ENCODE results near the gene GNG12. TPM values are rescaled to one million over a fixed set of nuclear protein-coding genes. Genes with fewer than 3 reads are reported as not detected.

GNG12 gene
- total and polyA plus RNA-seq, 2 experiments from 2014 or later = 25.4 to 33.9 TPM

- Histone ChIP-seq H3K27ac (no peak overlapping the region), H3K27me3 (no peaks in the 10 kb centered on the region), H3K9me3 (ENCODE audit: low read depth) (no peaks in the 10 kb centered on the region), H3K4me3 (no peak overlapping the region), H3K36me3 (no peaks in the 10 kb centered on the region), H3K4me1 (ENCODE audit: low read depth) (peaks cover 46% of the 10 kb centered on the region)
- peak in 1 of 2 donors; percentile 38 for DNase-seq (ENCODE audit: low read depth in 1 of 2, low spot score in 1 of 2)
- TF ChIP-seq CTCF (IDR thresholded peaks at IDR 0.05; ENCODE audit: low read depth, low read length) = no peak
These were observed 17.8 kb downstream of the GNG12 start for GRCh38 chr1:67815303-67816094.

GRCh38 chr1:67814121-67814772 is 19.0 kb downstream of the GNG12 start:
- Histone ChIP-seq H3K36me3 (no peaks in the 10 kb centered on the region), H3K27ac (peak overlapping the region; percentile 64), H3K4me3 (no peak overlapping the region), H3K9me3 (ENCODE audit: low read depth) (no peaks in the 10 kb centered on the region), H3K27me3 (no peaks in the 10 kb centered on the region), H3K4me1 (ENCODE audit: low read depth) (peaks cover 44% of the 10 kb centered on the region)
- DNase-seq (ENCODE audit: low read depth in 1 of 2, low spot score in 1 of 2) = no peak
- TF ChIP-seq CTCF (IDR thresholded peaks at IDR 0.05; ENCODE audit: low read depth, low read length) = no peak

GRCh38 chr1:67812226-67812625 is 21.0 kb downstream of the GNG12 start:
- no peak for TF ChIP-seq CTCF (IDR thresholded peaks at IDR 0.05; ENCODE audit: low read depth, low read length)
- Histone ChIP-seq H3K27ac (peak overlapping the region; percentile 64), H3K27me3 (no peaks in the 10 kb centered on the region), H3K4me3 (no peak overlapping the region), H3K36me3 (no peaks in the 10 kb centered on the region), H3K4me1 (ENCODE audit: low read depth) (peaks cover 40% of the 10 kb centered on the region), H3K9me3 (ENCODE audit: low read depth) (no peaks in the 10 kb centered on the region)
- DNase-seq (ENCODE audit: low read depth in 1 of 2, low spot score in 1 of 2) = no peak

- DNase-seq (ENCODE audit: low read depth in 1 of 2, low spot score in 1 of 2) = peak in 1 of 2 donors; percentile 28
- peaks cover 40% of the 10 kb centered on the region for H3K4me1 ChIP-seq (ENCODE audit: low read depth)
- H3K27me3 ChIP-seq = no peaks in the 10 kb centered on the region
- no peak overlapping the region for H3K4me3 ChIP-seq
- H3K36me3 ChIP-seq = no peaks in the 10 kb centered on the region
- no peaks in the 10 kb centered on the region for H3K9me3 ChIP-seq (ENCODE audit: low read depth)
- peak overlapping the region; percentile 64 for H3K27ac ChIP-seq
- no peak for TF ChIP-seq CTCF (IDR thresholded peaks at IDR 0.05; ENCODE audit: low read depth, low read length)
These were observed 21.5 kb downstream of the GNG12 start for GRCh38 chr1:67811781-67812180.

GRCh38 chr1:67809887-67810286 is 23.4 kb downstream of the GNG12 start:
- no peak for TF ChIP-seq CTCF (IDR thresholded peaks at IDR 0.05; ENCODE audit: low read depth, low read length)
- Histone ChIP-seq H3K9me3 (ENCODE audit: low read depth) (no peaks in the 10 kb centered on the region), H3K4me1 (ENCODE audit: low read depth) (peaks cover 42% of the 10 kb centered on the region), H3K27ac (no peak overlapping the region), H3K36me3 (no peaks in the 10 kb centered on the region), H3K27me3 (no peaks in the 10 kb centered on the region), H3K4me3 (no peak overlapping the region)
- no peak for DNase-seq (ENCODE audit: low read depth in 1 of 2, low spot score in 1 of 2)

All from cardiac muscle cell (in vitro differentiated cells and primary cell).